Heart left ventricle (tissue), 13 donors: ENCODE results near the gene GTF2H4.

Experiments used
- CTCF ChIP-seq, 12 donors: fragments of 200-600 bp; sonication (generic) in 4 of 12; IDR thresholded peaks; one replicate each; pipeline versions ENCODE4 v1.5.0 to v1.8.0; 2018 to 2022; ENCODE audit warnings: antibody characterized with exemption in 12 of 12, mild to moderate bottlenecking in 5 of 12
- POLR2A ChIP-seq, 2 donors: fragments of 450-650 bp; IDR thresholded peaks; one replicate each; pipeline ENCODE4 v1.6.1; 2017; ENCODE audit warnings: antibody characterized with exemption in 2 of 2, mild to moderate bottlenecking in 2 of 2, moderate library complexity in 2 of 2
- donor health status: ischemic (EF 13 %, LVEDD 7.1; RV severe dilation, severe dysfunction).
- donor health status: DM: no; HTN: yes; CAD: no.
- donor health status: DM: no; HTN: no; CAD: no.
- donor health status: ischemic (EF 25% LVEDD 6.9; RV normal size, moderate dysfunction).
- donor health status: ischemic (EF 25% LVEDD 5.7; RV mildly dilated, moderate dysfunction).
- donor health status: ischemic (EF 35%, LVEDD 5.7; RV mildly dilated, moderate dysfunction).
- donor health status: nonischemic (EF 11% LVEDD 7.7; RV severe dilation, severe dysfunction).
- donor health status: DM: yes; HTN: yes; CAD: no.
- donor health status: PGD.
- donor health status: ischemic (EF 29% LVEDD 5.4; RV normal size, mild dysfunction).
- donor health status: nonischemic (EF 23%, LVEDD 6.1; RV moderate dilation, normal function).

GRCh38 chr6:30932665-30933365 is 24.8 kb downstream of the GTF2H4 start:
- TF ChIP-seq CTCF (IDR thresholded peaks at IDR 0.05): no peak
- TF ChIP-seq POLR2A (IDR thresholded peaks at IDR 0.05): no peak
